CD4-positive, alpha-beta memory T cell (primary cell): ENCODE results near the gene NEDD9. TPM values are rescaled to one million over a fixed set of nuclear protein-coding genes. Genes with fewer than 3 reads are reported as not detected.

Source experiments
- CTCF ChIA-PET: fragments of 350-600 bp; sonication (Branson Sonifier 250); formaldehyde crosslinking; loops from one replicate; lab custom pipeline; 2021; ENCODE audit warnings: inconsistent platforms; ENCODE audit not compliant: partially characterized antibody; lab: Charles Lee
- POLR2A ChIA-PET: fragments of 350-600 bp; sonication (Branson Sonifier 250); formaldehyde crosslinking; loops from one replicate; lab custom pipeline; 2021; ENCODE audit not compliant: partially characterized antibody; lab: Charles Lee
- DNase-seq, 5 donors: peaks; one replicate each; pipeline versions ENCODE4 v3.0.0 to v3.0.0-alpha.2; 2020 to 2022; ENCODE audit warnings: mixed read lengths in 1 of 5
- H3K27ac ChIP-seq: one replicate; pipeline ENCODE4 v1.7.0; 2013; ENCODE audit warnings: low read depth, low read length
- H3K27me3 ChIP-seq: 2 replicates; pipeline ENCODE4 v1.7.0; 2013; ENCODE audit warnings: mild to moderate bottlenecking, low read length, moderate library complexity; ENCODE audit not compliant: insufficient read depth
- H3K36me3 ChIP-seq: 2 replicates; pipeline ENCODE4 v1.7.0; 2013; ENCODE audit warnings: mild to moderate bottlenecking, low read length, moderate library complexity; ENCODE audit not compliant: insufficient read depth
- H3K4me1 ChIP-seq: 2 replicates; pipeline ENCODE4 v1.7.0; 2013; ENCODE audit warnings: mild to moderate bottlenecking, low read length, moderate library complexity; ENCODE audit not compliant: insufficient read depth
- H3K4me3 ChIP-seq, 2 donors: one replicate each; pipeline ENCODE4 v1.7.0; 2013; ENCODE audit warnings: low read length in 2 of 2, mild to moderate bottlenecking in 1 of 2
- H3K9me3 ChIP-seq, 2 donors: one replicate each; pipeline ENCODE4 v1.7.0; 2013; ENCODE audit warnings: low read length in 2 of 2, control low read depth in 1 of 2; ENCODE audit not compliant: control insufficient read depth in 1 of 2
- H3K27ac Mint-ChIP-seq, 7 donors: one replicate each; pipeline ENCODE4 v1.8.0; 2020 to 2021; ENCODE audit warnings: mixed read lengths in 7 of 7, mild to moderate bottlenecking in 6 of 7, inconsistent platforms in 3 of 7, moderate library complexity in 3 of 7
- H3K27me3 Mint-ChIP-seq, 2 donors: one replicate each; pipeline ENCODE4 v1.8.0; 2020 to 2021; ENCODE audit warnings: mixed read lengths in 2 of 2
- H3K36me3 Mint-ChIP-seq, 2 donors: one replicate each; pipeline ENCODE4 v1.8.0; 2020 to 2021; ENCODE audit warnings: mixed read lengths in 2 of 2, inconsistent platforms in 1 of 2, mild to moderate bottlenecking in 1 of 2
- H3K4me1 Mint-ChIP-seq, 4 donors: one replicate each; pipeline ENCODE4 v1.8.0; 2020 to 2021; ENCODE audit warnings: mixed read lengths in 4 of 4, mild to moderate bottlenecking in 1 of 4
- H3K4me3 Mint-ChIP-seq, 8 donors: one replicate each; pipeline ENCODE4 v1.8.0; 2020 to 2021; ENCODE audit warnings: mixed read lengths in 8 of 8, mild to moderate bottlenecking in 7 of 8, moderate library complexity in 6 of 8, inconsistent platforms in 3 of 8
- H3K9me3 Mint-ChIP-seq, 8 donors: one replicate each; pipeline ENCODE4 v1.8.0; 2020 to 2021; ENCODE audit warnings: mixed read lengths in 8 of 8, mild to moderate bottlenecking in 5 of 8, inconsistent platforms in 3 of 8, moderate library complexity in 1 of 8
- intact Hi-C: fragments of 100-400 bp; cut with micrococcal nuclease; formaldehyde crosslinking; loops from one replicate; pipeline ENCODE4 v1.15.1; 2023
- polyA plus RNA-seq, 2 donors: library from polyadenylated mRNA; unstranded; fragments of 300-500 nt; fragmentation: Illumina TruSeq; gene quantifications; one replicate each; pipeline ENCODE4 v1.2.3, GENCODE V29; 2021
- total RNA-seq, 2 experiments: library from RNA; stranded (reverse); gene quantifications; one replicate each; pipeline ENCODE4 v1.2.3, GENCODE V29; 2021

The NEDD9 gene
- total and polyA plus RNA-seq, 4 experiments from 2014 or later: 17.2 to 47.4 (median 40.6) TPM

DNA sequence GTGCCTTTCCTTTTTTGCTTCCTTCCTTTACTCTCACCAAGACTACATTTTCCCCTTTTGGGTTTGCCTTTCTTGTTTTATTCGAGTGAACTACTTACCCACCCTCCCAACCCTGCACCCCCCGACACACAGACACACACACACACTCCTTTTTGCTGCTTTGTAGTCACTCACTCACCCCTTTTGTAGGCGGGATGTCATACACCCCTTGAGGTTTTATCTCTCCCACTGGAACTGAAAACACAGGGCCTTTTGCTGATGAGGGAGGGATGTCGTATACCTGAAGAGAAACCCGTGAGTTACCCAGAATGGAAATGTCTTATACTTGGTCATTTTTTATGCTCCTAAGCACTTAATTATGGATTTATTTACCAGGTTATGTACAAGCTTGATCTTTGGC is 40.3 kb downstream of the NEDD9 start:
- Mint-ChIP-seq H3K36me3 (peaks cover 73 to 74% of the 10 kb centered on the region in 2 donors), H3K4me3 (no peak overlapping the region), H3K27ac (peak overlapping the region in 2 of 7 donors; percentile 52 to 62), H3K9me3 (no peaks in the 10 kb centered on the region), H3K27me3 (no peaks in the 10 kb centered on the region), H3K4me1 (peaks cover 3 to 8% (median 6%) of the 10 kb centered on the region in 4 donors)
- H3K27ac ChIP-seq: no peak overlapping the region
- CTCF ChIA-PET: interaction anchor here (0.7 to 1.9 kb wide), 4 partner anchors 20 to 304 kb away, joined by 3 to 4 read pairs (median 3); no protein-coding TSS in a partner anchor
- no peak for DNase-seq
- POLR2A ChIA-PET: no interaction called here
- no peaks in the 10 kb centered on the region for H3K27me3 ChIP-seq
- H3K4me1 ChIP-seq: no peaks in the 10 kb centered on the region
- intact Hi-C loops: no loop called here
- no peak overlapping the region for H3K4me3 ChIP-seq
- H3K36me3 ChIP-seq: peaks cover 32% of the 10 kb centered on the region
- no peaks in the 10 kb centered on the region for H3K9me3 ChIP-seq

DNA sequence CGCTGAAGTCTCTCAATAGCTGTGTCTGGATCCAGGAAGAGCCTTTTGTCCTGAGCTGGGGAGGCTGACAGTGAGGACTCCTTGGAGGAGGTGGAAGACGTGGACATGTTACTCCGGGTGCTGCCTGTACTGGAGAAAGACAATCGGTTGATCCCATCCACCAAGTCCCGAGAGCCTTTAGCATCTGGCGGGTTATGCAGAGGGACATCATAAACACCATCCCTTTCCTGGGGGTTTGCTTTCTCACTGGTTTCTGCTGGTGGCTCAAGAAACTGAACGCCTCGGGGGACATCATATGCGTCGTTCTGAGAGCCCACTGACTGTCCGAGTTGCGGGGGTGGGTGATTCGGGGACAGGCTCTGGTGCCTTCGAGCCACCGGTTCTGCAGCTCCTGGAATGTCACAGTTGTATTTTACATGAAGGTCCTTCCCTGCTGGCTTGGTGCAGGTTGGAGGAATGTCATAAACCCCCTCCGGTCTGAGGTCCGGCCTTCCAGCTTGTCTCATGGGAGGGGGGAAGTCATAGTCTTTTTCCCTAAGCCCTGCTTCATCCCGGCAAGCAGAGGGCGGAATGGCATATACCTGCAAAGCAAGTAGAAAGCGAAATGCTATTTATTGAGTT is 41.7 kb downstream of the NEDD9 start:
- Histone ChIP-seq H3K27ac (no peak overlapping the region), H3K4me3 (no peak overlapping the region), H3K9me3 (no peaks in the 10 kb centered on the region), H3K4me1 (no peaks in the 10 kb centered on the region), H3K36me3 (peaks cover 35% of the 10 kb centered on the region), H3K27me3 (no peaks in the 10 kb centered on the region)
- no peaks in the 10 kb centered on the region for H3K27me3 Mint-ChIP-seq
- ChIA-PET CTCF (interaction anchor here (1.2 to 3.0 kb wide), 2 partner anchors 19 to 28 kb away, joined by 3 to 9 read pairs; no protein-coding TSS in a partner anchor), POLR2A (interaction anchor here (0.7 kb wide), 1 partner anchor 33 kb away, joined by 3 read pairs; no protein-coding TSS in a partner anchor)
- intact Hi-C loops: no loop called here
- H3K4me1 Mint-ChIP-seq: peaks cover 0 to 4% (median 3%) of the 10 kb centered on the region in 4 donors
- peaks cover 81 to 83% of the 10 kb centered on the region in 2 donors for H3K36me3 Mint-ChIP-seq
- DNase-seq: no peak
- peak overlapping the region in 1 of 7 donors; percentile 17 for H3K27ac Mint-ChIP-seq
- no peaks in the 10 kb centered on the region for H3K9me3 Mint-ChIP-seq
- no peak overlapping the region for H3K4me3 Mint-ChIP-seq

DNA sequence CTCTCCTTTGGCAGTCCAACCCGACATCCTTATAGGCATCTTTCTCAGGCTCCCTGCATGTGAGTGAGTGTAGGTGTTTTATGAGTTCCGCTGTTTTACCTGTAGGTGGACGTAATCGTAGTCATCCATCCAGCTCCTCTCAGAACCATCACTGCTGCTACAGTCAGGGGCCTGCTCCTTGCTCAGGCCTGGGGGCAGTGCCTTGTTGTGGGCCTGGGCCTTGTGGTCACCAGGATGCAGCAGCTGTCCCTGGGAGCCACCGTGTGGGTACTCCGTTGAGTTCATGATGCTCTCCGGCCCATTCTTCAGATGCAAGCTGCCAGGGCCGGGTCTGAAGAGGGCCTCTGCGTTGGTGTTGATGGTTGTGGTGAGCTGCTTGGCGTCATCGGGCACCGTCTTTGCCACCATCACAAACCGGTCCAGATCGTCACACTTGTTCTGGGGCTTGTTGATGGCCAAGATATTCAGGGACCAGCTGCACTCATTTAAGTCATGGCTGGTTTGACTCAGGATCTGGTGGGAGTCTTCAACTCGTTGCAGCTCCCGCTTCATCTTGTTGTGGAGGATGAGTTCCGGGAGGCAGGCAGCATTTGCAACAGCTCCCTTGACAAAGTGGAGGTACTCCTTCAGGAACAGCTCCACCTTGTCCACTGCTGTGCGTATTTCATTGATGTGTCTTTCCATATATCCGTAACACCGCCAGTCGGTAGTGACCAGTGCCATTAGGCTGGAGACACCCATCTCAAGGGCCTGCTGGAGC is 42.4 kb downstream of the NEDD9 start:
- DNase-seq: no peak
- Histone ChIP-seq H3K4me1 (no peaks in the 10 kb centered on the region), H3K27ac (no peak overlapping the region), H3K27me3 (no peaks in the 10 kb centered on the region), H3K4me3 (no peak overlapping the region), H3K9me3 (no peaks in the 10 kb centered on the region), H3K36me3 (peaks cover 42% of the 10 kb centered on the region)
- POLR2A ChIA-PET: interaction anchor here (0.7 kb wide), 1 partner anchor 34 kb away, joined by 3 read pairs; no protein-coding TSS in a partner anchor
- H3K9me3 Mint-ChIP-seq: no peaks in the 10 kb centered on the region
- intact Hi-C loops: no loop called here
- H3K4me3 Mint-ChIP-seq: no peak overlapping the region
- H3K4me1 Mint-ChIP-seq: peaks cover 0 to 4% (median 2%) of the 10 kb centered on the region in 4 donors
- CTCF ChIA-PET: interaction anchor here (1.2 to 3.0 kb wide), 3 partner anchors 18 to 27 kb away, joined by 3 to 9 read pairs (median 3); no protein-coding TSS in a partner anchor
- no peaks in the 10 kb centered on the region for H3K27me3 Mint-ChIP-seq
- H3K36me3 Mint-ChIP-seq: peaks cover 88% of the 10 kb centered on the region in 2 donors
- peak overlapping the region in 3 of 7 donors; percentile 17 to 49 (median 19) for H3K27ac Mint-ChIP-seq

DNA sequence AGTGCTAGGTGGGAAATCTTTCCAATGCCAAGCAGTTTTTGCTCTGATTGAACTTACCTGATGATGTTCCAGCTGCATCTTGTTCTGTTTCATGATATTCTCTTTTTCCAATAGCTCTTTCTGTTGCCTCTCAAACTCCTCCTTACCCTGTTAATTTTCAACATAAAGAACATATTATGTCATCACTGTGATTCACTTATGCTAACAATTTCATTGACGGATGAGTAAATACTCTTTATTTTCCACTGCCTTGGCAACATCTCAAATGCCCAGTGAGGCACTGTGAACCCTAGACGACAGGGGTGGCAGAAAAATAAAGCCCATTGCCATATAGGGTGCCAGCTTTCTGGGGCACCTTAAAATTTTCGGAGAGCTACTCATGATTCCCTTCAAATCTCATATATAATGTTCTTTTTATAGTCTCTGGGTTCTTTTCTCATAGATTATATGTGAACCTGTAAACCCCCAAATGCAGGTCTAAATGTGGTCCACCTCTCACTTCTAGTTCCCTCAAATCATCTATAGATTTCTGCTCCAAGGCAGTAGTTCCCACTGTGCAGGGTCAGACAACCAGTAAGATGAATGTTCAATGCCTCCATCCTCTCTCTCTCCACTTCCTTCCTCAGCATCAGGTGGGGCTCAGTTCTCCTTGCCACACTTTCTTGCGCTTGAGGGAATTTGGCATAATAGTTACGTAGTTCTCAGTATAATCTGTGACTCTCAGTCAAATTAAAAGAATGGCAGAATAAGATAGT is 44.1 kb downstream of the NEDD9 start:
- intact Hi-C loops: no loop called here
- no peaks in the 10 kb centered on the region for H3K27me3 Mint-ChIP-seq
- H3K36me3 Mint-ChIP-seq: peaks cover 88 to 91% of the 10 kb centered on the region in 2 donors
- H3K27me3 ChIP-seq: no peaks in the 10 kb centered on the region
- POLR2A ChIA-PET: interaction anchor here (1.2 kb wide), 1 partner anchor 14 kb away, joined by 3 read pairs; no protein-coding TSS in a partner anchor
- DNase-seq: no peak
- peaks cover 0 to 2% (median 0%) of the 10 kb centered on the region in 8 donors for H3K9me3 Mint-ChIP-seq
- H3K4me1 Mint-ChIP-seq: peaks cover 0 to 2% (median 0%) of the 10 kb centered on the region in 4 donors
- no peak overlapping the region for H3K4me3 Mint-ChIP-seq
- peaks cover 51% of the 10 kb centered on the region for H3K36me3 ChIP-seq
- CTCF ChIA-PET: interaction anchor here (3.0 kb wide), 1 partner anchor 16 kb away, joined by 9 read pairs; no protein-coding TSS in a partner anchor
- no peak overlapping the region for H3K27ac ChIP-seq
- peak overlapping the region in 2 of 7 donors; percentile 11 to 20 for H3K27ac Mint-ChIP-seq
- no peak overlapping the region for H3K4me3 ChIP-seq
- no peaks in the 10 kb centered on the region for H3K4me1 ChIP-seq
- H3K9me3 ChIP-seq: no peaks in the 10 kb centered on the region

DNA sequence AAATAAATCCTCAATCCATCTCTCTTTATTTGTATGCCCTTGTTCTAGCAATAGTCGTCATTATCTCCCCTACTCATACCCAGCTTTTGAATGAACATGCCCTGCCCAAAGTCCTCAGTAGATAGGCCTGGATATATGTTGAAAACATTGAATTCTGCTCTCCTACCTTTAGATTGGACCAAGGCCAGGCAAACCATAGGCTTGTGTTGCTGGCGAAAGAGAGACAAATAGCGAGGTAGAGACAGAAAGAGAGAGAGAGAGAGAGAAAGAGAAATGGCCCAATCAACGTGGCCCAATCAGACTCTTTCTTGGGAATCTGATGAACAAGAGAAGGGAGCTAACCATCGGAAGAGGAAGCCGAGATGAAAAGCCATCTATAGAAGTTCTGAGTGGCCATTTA is 45.2 kb downstream of the NEDD9 start:
- Mint-ChIP-seq H3K4me1 (peaks cover 0 to 2% (median 0%) of the 10 kb centered on the region in 4 donors), H3K27ac (peak overlapping the region in 1 of 7 donors; percentile 5), H3K9me3 (peaks cover 0 to 4% (median 3%) of the 10 kb centered on the region in 8 donors), H3K36me3 (peaks cover 89 to 91% of the 10 kb centered on the region in 2 donors), H3K27me3 (no peaks in the 10 kb centered on the region), H3K4me3 (no peak overlapping the region)
- Histone ChIP-seq H3K27ac (no peak overlapping the region), H3K36me3 (peaks cover 51% of the 10 kb centered on the region), H3K27me3 (no peaks in the 10 kb centered on the region), H3K4me3 (no peak overlapping the region), H3K4me1 (no peaks in the 10 kb centered on the region), H3K9me3 (no peaks in the 10 kb centered on the region)
- no peak for DNase-seq
- POLR2A ChIA-PET: no interaction called here
- intact Hi-C loops: no loop called here
- CTCF ChIA-PET: interaction anchor here (0.8 to 2.3 kb wide), 3 partner anchors 15 to 309 kb away, joined by 3 to 8 read pairs (median 3); no protein-coding TSS in a partner anchor

DNA sequence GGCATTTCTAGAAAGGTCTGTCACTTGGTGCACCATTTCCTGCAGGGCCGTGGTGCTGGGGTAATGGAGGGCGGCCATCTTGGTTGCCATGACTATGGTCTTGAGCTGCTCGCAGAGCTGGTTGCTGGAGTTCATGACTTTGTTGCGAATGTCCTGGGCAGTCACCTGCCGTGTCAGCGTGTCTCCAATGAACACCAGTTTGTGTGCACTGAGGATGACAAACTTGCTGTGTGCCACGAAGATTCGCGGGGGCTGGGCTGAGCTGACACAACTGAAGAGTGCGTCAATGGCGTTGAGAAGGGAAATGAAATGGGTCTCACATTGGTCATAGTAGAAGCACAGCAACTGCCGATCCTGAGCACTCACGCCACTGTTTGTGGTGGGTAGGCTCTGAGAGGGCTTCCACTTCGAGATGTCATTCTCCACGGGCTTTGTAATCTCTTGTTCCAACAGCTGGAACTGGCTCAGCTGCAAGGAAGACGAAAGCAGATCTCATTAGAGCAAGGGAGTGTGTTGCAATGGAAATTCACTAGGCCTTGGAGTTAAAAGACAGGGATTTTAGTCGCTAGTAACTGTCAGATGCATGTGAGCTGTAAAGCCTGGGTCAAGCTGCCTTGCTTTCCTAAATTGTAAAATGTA is 47.1 kb downstream of the NEDD9 start:
- no peak overlapping the region for H3K27ac ChIP-seq
- no peak overlapping the region for H3K4me3 ChIP-seq
- ChIA-PET POLR2A (no interaction called here), CTCF (interaction anchor here (1.7 to 2.3 kb wide), 3 partner anchors 13 to 17 kb away, joined by 3 to 12 read pairs (median 8); no protein-coding TSS in a partner anchor)
- peak overlapping the region in 1 of 7 donors; percentile 79 for H3K27ac Mint-ChIP-seq
- H3K27me3 Mint-ChIP-seq: no peaks in the 10 kb centered on the region
- peaks cover 46% of the 10 kb centered on the region for H3K36me3 ChIP-seq
- H3K4me1 ChIP-seq: no peaks in the 10 kb centered on the region
- no peak overlapping the region for H3K4me3 Mint-ChIP-seq
- intact Hi-C loops: no loop called here
- no peak for DNase-seq
- no peaks in the 10 kb centered on the region for H3K27me3 ChIP-seq
- peaks cover 0 to 2% (median 0%) of the 10 kb centered on the region in 4 donors for H3K4me1 Mint-ChIP-seq
- H3K36me3 Mint-ChIP-seq: peaks cover 77 to 80% of the 10 kb centered on the region in 2 donors
- no peaks in the 10 kb centered on the region for H3K9me3 ChIP-seq
- H3K9me3 Mint-ChIP-seq: peaks cover 2 to 16% (median 9%) of the 10 kb centered on the region in 8 donors
